HG03342 (cell line): ENCODE data around the gene OSTC.

Source experiments
- ATAC-seq: cut with Tn5 transposase; IDR thresholded peaks from one replicate; pipeline ENCODE4 v1.9.1; 2021; ENCODE audit warnings: mild to moderate bottlenecking, moderate library complexity; ENCODE audit not compliant: unreplicated experiment

Gene OSTC

DNA sequence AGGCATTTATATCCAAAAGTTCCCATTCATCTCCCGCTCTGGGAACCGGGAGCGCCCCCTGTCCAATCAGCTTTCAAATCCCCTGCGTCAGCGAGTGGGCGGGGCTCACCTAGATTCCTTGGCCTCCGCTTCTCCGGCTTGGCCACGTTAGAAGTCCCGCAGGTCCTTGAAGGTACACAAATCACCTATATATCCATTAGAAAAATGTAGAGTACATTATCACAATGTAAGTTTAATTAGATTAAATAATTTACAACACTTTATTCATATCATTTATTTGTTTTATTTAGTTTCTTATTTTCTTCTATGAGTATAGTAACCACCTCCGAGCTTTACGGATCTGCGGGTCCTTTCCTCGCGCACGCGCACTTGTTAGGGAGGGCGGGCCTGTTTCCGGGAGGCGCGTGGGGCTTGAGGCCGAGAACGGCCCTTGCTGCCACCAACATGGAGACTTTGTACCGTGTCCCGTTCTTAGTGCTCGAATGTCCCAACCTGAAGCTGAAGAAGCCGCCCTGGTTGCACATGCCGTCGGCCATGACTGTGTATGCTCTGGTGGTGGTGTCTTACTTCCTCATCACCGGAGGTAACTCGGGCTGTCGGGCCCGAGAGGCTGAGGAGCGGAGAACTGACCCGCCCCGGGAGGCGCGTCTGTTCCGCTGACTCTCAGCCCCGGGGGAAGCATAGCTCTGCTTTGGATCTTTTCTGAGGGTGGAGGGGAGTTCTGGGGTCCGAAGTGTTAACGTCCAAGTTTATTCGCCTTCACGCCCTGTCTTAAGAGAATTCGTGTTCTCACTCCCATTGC is at the start of gene OSTC:
OSTC (plus strand) TSS at position 388 of the 802 bp plus-strand sequence; CDS start at position 445, 57 bp downstream.
- peak; percentile 89 for ATAC-seq

DNA sequence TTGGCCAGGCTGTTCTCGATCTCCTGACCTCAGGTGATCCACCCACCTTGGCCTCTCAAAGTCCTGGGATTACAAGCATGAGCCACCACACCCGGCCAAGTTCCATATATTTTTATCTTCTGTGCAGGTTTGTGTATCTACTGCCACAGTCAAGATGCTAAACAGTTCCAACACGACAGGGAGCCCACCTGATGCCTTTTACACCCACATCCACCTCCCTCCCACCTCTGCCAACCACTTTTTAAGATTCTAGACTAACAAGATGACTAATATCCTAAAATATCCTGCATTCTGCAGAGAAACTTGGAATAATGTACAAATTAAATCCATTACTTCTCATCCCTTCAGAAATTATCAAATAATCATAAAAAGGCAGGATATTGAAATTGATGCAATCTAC is 49.3 kb upstream of the OSTC start:
- ATAC-seq, result no peak

- no peak for ATAC-seq
Measured at GRCh38 chr4:108601532-108601931, 48.9 kb upstream of the OSTC start.

DNA sequence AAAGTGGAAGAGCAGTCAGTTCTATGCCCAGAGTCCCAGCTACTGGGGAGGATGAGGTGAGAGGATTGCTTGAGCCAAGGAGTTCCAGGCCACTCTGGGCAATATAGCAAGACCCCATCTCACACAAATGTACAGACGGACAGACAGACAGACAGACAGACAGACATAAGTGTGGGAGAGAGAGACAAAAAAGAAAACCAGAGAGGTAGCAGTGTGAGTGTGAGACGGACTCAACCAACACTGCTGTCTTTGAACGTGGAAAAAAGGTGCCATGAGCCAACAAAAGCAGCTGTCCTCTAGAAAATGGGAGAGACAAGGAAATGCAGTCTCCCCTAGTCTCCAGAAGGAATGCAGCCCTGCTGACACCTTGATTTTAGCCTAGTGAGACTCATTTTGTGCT is 48.2 kb upstream of the OSTC start:
- ATAC-seq, result no peak

DNA sequence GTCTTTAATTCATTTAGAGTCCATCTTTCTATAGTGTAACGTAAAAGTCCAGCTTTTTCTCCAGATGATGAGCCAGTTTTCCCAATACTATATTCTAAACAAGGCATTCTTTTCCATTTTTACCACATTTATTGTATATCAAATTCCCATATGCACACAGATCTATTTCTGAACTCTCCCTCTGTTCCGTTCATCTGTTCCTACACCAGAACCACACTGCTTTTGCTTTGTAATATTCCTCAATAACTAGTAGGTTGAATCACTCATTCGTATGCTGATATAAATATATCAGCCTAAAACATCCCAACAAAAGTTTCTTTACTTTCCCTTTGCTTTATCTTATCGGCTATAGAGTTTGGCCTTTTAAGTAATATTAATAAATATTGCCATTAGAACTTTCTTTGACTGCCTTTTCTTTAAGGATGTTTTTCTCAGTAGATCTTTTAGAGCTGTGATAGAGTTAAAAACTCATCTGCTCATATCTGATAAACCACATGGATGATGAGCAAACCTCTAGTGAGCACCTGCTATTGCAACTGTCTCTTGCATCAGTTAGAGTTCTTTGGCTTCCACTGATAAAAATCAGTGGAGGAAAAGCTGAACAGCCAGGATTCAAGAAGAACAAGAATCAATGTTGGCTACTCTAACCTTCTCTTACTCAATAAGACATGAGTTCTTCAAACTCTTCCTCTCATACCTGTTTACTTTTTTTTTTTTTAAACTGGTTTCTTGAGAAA is 43.2 kb upstream of the OSTC start:
- no peak for ATAC-seq

DNA sequence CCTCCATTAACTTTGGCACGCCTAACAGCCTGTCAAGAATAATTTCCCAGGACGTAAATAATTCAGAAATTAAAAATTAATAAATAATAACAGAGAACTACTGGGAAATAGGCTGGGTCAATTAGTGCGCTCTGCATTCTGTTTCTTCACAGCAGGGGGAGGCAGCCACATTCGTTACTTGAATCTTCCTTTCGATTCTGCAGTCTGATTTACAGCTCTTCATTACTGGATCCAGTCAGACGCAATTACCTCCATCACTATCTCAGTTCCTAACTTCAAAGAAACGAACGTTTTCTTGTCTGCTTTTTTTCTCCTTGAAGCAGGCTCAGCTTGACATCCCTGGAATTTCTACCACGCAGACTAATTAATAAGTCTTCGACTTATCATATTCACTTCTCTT is 39.0 kb upstream of the OSTC start:
- no peak for ATAC-seq

- ATAC-seq, result no peak
Measured at GRCh38 chr4:108612365-108612764, 38.0 kb upstream of the OSTC start.

- no peak for ATAC-seq
Measured at GRCh38 chr4:108619372-108620100, 30.9 kb upstream of the OSTC start.

GRCh38 chr4:108620101-108620932 is 30.1 kb upstream of the OSTC start, which contains the start of gene RPL34:
Gene RPL34, plus strand, starts transcription at chr4:108620576. Its CDS starts 1,384 bp downstream, at chr4:108621960.
- ATAC-seq, result peak; percentile 100

DNA sequence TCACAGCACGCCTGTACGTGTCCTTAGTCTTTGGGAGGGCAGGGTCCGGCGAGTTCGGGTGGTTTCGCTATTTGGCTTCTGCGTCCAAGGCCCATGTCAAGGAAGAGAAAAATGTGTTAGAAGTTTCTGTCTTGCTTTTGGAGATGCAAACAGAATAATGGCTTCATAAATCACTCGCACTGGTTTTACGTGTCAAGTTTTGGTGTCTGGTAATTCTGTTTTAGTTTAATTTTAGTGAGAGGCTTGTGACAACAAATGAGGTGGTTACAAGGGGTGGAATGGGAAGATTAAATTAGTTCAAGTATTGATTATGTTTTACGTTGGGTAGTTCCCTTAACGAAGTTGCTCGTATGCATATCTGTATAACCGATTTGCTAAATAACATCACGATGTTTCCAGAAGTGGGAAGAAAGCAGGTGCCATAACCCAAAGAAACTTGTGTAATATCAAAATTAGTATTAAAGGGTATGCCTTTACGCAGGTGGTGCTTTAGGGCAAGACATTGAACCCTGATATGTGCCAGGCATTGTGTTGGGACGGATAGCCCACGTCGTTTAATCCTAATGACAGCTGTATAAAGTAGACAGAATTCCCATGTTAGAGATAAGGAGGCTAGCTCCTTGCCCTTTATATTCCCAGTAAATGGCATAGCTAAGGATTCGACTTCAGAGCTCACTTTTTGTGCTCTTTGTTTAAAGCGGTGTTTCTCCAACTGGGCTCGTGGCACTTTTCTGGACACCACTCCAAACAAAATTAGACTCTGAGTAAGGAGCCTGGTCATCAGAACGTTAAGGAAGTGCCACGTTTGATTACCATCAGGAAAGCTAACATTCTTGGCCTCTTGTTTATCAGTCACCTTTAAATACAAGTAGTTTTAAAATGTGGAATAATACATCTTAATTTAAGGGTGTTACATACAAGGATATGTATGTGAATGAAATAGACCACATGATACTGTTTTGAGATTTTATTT is 29.2 kb upstream of the OSTC start:
- ATAC-seq, result peak; percentile 6

DNA sequence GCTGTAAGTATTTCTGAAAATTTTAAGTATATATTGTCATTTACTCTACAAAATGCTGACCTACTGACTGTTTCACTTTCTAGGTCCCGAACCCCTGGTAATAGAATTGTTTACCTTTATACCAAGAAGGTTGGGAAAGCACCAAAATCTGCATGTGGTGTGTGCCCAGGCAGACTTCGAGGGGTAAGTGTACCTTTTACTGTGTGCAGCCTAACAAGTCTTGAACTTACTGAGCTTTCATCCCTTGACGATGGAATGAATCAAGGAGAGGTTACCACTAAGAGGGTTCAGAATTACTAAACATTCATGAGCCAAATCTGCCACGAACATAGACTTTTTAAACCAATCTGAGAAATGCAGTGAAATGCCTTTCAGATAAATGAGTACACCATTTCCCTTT is 28.4 kb upstream of the OSTC start:
- no peak for ATAC-seq

GRCh38 chr4:108622828-108623227 is 27.6 kb upstream of the OSTC start:
- ATAC-seq, result no peak

DNA sequence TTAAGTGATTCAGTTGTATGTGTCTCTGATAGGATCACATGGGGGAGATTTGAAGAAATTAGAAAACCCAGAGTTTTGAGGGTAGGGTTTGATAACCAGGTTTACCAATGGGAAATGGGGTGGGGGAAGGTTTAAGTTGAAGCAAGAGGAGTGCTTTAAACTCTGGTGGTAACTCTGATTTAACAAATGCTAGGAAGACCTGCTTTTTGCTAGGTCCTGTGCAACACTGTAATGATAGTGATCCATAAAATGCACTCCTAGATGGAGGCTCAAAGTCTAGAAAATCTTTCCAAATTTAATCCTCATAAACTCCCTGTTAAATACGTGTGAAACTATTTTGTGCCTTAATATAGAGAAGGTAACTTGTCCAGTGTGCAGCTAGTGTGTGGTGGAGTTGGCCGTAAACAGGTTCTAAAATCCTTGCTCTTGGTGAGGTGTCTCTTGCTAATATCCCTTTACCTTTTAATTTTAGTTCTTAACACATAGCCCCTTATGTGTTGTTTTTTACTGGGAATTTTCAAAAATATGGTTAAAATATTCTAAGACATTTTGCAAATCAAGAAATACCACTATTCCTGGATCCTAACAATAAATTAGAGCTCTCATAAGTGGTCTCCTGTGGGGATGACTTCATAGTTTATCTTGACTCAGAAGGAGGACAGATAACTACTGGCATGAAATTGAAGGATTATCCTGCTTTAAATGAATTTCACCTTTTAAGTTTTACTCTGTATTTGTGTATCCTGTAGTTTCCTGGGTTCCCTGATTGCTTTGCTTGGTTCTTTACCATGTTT is 25.9 kb upstream of the OSTC start:
- ATAC-seq, result no peak

DNA sequence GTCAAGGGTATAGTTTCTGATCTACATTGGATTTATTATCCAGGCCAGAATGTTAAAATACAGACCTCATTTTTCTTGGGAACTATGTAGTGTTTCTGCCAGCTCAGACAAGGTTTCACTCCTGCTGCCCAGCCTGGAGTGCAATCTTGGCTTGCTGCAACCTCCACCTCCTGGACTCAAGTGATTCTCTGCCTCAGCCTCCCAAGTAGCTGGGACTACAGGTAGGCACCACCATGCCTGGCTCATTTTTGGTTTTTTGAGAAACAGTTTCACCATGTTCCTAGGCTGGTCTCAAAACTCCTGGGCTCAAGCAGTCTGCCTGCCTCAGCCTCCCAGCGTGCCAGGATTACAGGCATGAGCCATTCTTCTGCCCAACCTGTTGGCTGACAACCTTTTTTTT is 24.3 kb upstream of the OSTC start:
- ATAC-seq, result no peak

DNA sequence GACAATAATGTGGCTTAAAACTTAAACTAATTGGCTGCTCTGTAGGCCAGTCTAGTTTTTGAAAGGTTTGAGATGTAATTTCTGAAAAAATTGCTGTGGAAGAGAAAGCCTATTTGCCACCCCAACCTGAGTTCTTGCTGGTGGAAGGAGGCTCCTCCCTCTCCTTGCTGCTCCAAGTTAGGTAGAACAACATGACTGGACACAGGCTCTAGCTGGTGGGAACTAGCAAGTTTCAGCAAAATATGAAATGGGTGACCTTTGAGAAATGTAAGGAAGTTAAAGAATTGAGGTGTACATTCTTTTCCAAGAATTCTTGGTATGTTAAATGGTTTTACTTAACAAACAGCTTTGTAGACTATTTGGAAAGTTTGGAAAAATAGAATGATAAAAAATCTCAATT is 22.0 kb upstream of the OSTC start:
- ATAC-seq, result no peak

DNA sequence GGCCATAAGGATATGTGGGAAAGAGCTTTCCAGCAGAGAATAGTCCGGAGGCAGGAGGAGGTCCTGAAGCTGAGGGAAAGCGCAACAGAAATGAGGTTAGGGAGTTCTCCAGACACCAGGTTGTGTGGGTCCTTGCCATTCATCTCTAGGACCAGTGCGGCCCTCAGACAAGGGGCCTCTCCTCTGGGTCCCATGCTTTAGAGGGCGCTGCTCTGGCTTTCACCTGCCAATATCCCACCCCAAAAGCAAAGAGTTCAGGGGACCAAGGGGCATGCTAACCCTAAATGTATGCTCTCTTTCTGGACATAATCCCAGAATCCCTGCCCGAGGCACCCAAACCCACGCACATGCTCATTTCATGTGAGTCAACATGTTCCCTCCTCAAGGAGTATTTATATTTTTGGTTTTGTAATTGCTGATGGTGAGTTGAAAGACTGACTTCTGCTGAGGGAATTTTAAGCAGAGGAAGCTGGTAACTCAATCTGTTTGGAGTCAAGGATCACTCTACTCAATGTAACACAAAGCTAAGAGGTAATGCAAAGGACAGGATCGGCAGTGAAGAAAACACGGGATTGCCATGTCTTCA is 15.2 kb upstream of the OSTC start:
- no peak for ATAC-seq

DNA sequence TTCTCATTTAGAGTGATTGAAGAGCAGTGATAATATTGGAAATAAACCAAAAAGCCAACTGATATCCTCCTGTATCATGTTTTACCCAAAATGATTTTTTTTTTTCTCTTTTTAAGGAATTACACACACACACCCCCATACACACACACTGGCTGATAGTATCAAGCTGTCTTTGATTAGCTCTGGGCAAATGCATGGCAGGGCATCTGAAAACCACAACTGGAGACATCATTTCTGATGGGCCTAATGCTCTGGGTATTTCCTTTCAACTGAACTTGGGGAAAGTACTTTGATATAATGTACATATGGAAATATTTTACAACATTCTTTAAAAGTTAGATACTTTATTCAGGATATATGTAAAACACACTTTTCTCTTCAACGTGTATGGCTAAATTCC is 14.2 kb upstream of the OSTC start:
- no peak for ATAC-seq

- no peak for ATAC-seq
Measured at GRCh38 chr4:108637856-108638255, 12.5 kb upstream of the OSTC start.
